Activated CD8-positive, alpha-beta memory T cell treated with anti-CD3 and anti-CD28 coated beads, Interleukin-2, amount 50 U/mL, for 48 hours (primary cell): ENCODE data around the gene KPNA2.
"Not testable (repeated sequence)": the region's sequence is repeated elsewhere in the genome, so short reads cannot be mapped to it uniquely, and the experiment has no call there.

Experiments used
- DNase-seq: peaks from one replicate; pipeline ENCODE4 v3.0.0-alpha.2; 2020

The KPNA2 gene

DNA sequence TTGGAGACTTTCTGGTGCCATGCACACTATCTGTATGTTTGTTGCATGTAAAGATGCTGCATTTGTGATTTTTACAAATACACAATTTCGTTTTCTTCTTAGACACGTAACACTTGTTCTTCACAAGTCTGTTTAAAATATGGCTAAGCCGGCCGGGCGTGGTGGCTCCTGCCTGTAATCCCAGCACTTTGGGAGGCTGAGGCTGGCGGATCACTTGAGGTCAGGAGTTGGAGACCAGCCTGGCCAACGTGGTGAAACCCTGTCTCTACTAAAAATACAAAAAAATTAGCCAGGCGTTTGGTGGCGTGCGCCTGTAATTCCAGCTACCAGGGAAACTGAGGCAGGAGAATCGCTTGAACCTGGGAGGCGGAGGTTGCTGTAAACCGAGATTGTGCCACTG, 14.7 kb upstream of the KPNA2 start:
- not testable (repeated sequence) for DNase-seq

DNA sequence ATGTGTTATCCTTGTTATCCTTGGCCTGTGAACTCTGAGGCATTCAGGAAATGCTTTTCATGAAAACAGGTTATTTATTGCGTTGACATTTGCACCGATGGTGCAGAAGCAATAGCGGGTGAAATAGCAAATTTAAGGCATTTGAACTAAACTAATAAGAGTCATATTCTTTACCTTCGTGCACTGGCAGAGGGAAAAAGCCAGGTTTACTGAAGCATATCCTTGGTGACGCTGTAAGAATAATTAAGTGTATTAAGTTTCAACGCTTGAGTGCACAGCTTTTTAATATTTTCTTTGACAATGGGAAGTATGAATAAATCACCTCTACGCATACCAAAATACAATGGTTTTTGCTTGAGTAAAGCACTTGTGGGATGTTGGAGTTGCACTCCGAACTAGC, 13.6 kb upstream of the KPNA2 start:
- no peak for DNase-seq

DNA sequence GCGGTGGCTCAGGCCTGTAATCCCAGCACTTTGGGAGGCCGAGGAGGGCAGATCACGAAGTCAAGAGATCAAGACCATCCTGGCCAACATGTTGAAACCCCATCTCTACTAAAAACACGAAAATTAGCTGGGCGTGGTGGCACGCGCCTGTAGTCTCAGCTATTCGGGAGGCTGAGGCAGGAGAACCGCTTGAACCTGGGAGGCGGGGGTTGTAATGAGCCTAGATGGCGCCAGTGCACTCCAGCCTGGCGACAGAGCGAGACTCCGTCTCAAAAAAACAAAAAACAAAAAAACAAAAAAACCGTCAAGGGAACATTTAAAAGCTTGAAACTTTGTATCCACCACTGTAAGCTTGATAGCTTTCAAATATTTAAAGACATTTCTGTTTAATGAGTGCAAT, 13.0 kb upstream of the KPNA2 start:
- DNase-seq: not testable (repeated sequence)

DNA sequence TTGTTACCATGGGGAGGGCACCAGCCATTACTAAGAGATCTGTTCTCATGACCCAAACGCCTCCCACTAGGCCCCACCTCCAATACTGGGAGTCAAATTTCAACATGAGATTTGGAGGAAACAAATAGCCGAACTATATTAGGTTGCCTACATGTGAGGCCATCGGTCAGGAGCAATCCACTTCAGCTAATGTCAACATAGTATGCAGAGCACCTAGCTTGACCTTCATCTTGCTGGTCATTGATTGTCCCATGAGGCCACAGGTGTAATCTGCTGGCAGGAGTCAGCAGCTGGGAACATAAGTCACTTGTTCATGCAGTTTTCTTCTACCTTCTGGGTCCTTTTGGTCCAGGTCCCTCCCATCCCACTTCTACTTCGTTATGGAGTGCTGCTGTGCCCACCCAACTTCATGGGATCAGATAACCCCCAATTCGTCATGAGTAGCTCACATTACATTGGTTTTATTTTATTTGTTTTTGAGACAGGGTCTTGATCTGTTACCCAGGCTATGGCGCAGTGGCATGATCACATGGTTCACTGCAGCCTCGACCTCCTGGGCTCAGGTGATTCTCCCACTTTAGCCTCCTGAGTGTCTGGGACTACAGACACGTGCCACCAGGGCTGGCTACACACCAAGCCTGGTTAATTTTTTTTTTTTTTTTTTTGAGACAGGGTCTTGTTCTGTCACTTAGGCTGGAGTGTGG, 5.9 kb upstream of the KPNA2 start:
- DNase-seq: no peak

DNA sequence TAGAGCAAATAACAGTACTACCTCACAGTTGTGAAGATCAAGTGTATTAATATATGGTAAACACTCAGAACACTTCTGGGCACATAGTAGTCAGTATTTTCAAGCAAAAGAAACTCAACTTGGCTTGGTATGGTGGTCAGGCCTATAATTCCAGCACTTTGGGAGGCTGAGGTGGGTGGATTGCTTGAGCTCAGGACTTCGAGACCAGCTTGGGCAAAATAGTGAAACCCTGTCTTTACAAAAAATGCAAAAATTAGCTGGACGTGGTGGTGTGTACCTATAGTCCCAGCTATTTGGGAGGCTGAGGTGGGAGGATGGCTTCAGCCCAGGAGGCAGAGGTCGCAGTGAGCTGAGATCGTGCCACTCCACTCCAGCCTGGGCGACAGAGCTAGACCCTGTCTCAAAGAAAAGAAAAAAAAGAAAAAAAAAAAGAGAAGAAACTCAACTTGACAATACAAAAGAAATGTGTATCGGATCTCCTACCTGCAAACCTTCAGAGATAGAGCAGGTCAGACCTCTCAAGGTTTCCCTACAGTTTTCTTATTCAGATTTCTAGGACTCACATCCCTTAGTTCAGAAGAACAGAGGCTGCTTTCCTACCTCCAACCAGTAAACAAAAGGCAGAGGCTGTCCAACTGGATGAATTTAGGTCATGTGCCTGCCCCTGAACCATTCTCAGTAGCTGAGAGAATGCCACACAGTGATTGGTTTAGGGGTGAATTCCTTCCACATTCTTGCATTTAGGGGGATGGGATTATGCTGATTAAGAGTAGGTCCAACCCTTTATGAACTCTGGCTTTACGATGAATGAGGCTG, 1.7 kb upstream of the KPNA2 start:
- no peak for DNase-seq

DNA sequence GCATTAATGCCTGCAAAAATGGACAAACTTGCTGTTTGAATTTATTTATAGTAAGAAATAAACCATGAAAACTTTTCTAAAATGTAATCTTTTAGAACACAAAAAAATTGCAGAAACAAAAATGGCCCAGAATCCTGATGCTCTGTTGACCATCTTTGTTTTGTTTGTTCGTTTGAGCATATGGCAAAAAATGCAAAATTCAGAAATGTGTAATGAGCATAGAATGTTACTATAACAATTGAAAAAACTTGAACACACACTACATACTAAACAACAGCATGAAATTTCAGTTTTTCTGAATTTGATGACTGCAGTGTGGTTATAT, 1.1 kb upstream of the KPNA2 start:
- DNase-seq: no peak

DNA sequence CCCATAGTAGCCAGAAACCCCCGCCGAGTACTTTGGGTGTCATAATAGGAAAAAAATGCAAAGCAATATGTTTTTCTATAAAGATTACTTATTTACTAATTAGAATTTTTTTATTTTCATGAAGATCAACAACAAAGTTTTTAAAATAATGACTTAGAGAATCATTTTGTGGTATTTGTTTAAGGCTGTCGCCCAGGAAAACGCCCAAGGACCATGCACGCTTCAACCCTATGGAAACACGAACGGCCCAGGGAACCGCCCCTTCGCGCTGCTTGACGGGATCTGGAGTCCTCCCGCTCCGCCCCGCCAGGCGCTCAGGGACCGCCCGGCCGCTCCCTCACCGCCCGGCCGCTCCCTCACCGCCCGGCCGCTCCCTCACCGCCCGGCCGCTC, 408 bp upstream of the KPNA2 start:
- DNase-seq: peak; percentile 91

DNA sequence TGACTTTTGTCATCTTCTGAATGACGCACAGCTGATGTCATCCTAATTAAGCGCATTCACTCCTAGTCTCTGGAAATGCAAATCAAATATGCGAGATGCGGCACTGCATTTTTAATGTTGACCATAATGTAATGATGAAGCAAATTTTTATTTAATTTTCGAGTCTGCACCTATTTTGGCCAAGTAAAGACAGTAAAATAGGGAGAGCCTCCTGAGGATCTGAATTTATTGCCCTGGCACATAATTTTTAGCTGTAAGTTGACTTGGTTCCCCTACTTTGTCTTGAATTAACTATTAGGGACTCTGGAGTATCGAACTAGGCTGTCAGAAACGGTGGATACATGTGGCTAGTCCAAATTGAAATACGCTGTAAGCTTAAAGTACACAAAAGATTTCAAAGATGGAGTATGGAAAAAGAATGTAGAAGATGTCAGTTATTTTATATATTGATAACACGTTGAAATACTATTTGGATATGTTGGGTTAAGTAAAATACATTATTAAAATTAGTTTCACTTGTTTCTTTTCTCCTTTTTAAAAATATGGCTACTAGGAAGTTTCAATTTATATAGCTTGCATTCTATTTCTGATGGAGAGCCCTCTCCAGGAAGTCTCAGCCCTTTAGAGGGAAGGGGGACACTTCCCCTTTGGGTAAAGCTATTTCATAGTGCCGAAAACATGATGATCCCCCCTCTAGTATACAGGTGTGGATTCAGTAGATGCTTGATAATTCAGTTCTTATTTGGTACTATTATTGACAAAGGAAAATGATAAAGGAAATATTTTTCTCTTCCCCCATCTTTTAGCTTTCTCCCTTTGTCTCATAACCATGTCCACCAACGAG, 991 bp downstream of the KPNA2 start:
- DNase-seq: no peak

DNA sequence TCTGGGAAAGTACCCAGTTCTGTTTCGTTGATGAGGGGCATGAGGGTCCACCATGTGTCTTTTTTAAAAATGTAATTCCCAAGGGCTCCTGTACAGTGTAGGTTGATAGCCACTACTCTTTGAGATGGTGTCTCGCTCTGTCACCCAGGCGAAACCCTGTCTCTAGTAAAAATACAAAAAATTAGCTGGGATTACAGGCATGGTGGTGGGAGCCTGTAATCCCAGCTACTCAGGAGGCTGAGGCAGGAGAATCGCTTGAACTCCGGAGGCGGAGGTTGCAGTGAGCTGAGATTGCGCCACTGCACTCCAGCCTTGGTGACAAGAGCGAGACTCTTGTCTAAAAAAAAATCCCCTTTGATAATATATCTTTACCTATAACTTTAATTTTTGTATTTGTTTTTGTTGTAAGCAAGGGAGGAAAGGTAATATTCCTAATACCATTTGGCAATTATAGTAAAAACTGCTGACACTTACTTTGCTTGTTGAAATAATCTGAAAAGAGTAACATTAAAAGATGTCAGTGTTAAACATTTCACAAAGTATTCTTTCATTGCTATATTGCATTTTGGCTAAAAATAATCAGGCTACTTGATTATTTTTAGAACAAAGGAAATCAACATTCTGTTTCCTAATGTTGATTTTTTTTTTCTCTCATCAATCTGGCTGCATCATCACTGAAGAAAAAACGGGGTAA, 11.8 kb downstream of the KPNA2 start:
- DNase-seq: no peak

- not testable (repeated sequence) for DNase-seq
Measured at GRCh38 chr17:68047890-68048542, 12.5 kb downstream of the KPNA2 start.

DNA sequence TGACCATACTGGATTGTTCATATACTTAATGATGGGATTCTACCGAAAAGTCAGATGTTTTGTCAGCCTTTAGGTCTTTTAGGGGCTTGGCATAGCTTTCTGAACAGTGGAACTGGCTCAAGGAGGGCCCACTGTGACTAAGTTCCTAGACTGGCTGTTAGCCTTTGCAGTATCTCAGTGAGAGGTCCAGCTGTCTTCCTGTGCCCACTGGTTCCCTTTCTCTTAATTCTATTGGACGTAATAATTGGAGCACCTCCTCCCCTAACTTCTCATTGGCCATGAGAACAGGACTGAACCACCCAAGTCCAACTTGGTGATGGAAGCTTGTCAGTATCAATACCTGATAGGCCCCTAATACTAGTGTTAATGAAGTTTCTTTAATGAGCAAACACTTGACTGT, 13.5 kb downstream of the KPNA2 start:
- no peak for DNase-seq

DNA sequence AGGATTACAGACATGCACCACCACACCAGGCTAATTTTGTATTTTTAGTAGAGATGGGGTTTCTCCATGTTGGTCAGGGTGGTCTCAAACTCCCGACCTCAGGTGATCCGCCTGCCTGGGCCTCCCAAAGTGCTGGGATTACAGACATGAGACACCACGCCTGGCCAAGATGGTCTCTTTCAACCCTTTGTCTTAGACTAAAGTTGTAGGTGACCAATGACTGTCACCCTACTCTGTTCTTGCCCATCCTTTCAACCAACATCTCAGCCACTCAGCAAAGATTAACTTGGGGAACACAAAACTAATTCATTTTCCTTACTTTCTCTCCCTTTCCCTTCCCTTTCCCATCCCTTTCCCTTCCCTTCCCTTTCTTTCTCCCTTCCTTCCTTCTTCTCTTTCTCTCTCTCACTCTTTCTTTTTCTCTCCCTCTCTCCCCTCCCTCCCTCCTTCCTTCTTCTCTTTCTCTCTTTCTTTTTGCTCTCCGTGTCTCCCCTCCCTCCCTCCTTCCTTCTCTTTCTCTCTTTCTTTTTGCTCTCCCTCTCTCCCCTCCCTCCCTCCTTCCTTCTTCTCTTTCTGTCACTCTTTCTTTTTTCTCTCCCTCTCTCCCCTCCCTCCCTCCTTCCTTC, 14.4 kb downstream of the KPNA2 start:
- DNase-seq: not testable (repeated sequence)

DNA sequence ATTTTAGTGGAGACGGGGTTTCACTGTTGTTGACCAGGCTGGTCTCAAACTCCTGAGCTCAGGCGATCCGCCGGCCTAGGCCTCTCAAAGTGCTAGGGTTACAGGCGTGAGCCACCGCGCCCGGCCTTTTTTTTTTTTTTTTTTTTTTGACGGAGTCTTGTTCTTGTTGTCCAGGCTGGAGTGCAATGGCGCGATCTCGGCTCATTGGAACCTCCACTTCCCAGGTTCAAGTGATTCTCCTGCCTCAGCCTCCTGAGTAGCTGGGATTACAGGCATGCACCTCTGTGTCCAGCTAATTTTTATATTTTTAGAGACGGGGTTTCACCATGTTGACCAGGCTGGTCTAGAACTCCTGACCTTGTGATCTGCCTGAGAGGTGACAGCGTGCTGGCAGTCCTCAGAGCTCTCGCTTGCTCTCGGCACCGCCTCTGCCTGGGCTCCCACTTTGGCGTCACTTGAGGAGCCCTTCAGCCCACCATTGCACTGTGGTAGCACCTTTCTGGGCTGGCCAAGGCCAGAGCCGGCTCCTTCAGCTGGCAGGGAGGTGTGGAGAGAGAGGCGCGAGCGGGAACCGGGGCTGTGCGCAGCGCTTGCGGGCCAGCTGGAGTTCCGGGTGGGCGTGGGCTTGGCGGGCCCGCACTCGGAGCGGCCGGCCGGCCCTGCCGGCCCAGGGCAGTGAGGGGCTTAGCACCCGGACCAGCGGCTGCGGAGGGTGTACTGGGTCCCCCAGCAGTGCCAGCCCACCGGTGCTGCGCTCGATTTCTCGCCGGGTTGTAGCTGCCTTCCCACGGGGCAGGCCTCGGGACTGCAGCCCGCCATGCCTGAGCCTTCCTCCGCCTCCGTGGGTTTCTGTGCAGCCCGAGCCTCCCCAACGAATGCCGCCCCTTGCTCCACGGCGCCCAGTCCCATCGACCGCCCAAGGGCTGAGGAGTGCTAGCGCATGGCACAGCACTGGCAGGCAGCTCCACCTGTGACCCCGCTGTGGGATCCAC, 16.1 kb downstream of the KPNA2 start:
- not testable (repeated sequence) for DNase-seq

- DNase-seq: no peak
Measured at GRCh38 chr17:68052810-68053209, 17.3 kb downstream of the KPNA2 start.

DNA sequence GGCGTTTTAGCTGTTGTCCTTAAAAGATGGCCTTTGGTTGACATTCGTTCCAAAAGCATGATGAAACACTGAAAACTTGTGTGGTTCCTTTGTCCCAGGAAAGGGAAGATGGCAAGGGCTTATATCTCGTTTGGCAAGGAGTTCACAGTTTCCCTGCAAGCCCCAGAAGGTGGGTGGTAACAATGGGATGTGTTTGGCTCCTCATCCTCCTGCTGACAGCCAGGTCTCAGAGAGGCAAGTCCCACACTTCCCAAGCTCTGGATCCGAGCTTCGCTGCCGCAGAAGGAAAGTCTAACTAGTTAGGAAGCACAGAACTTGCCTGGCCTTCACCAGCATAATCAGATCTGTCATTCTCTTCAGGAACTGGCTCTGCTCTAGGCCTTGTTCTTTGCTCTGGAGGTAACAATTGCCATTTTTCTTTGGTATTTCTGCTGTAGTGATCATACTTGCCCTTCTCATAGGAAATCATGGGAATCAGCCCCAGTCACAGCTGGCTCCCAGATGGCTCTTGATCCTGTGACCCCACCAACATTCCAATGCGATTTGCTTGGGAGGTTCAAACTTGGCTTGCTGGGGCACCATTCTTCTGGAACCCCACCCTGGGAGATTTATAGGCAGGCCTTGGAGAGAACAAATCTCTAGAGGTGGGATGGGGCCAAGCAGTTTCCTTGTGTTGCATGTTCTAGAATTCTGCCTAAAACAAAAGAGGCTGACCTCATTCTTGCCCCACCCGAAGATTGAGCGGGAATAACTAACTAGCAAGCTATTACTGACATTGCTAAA, 17.9 kb downstream of the KPNA2 start:
- no peak for DNase-seq

- DNase-seq: no peak
Measured at GRCh38 chr17:68054296-68054900, 18.9 kb downstream of the KPNA2 start.

- no peak for DNase-seq
Measured at GRCh38 chr17:68057531-68057952, 22.0 kb downstream of the KPNA2 start.

- DNase-seq: no peak
Measured at GRCh38 chr17:68060336-68060735, 24.8 kb downstream of the KPNA2 start.
